Fibroblast of upper back skin (primary cell): ENCODE measurements around the gene ATP5F1D.

Source experiments
- DNase-seq: peaks from one replicate; pipeline ENCODE4 v3.0.0-alpha.2; 2013

Gene ATP5F1D

GRCh38 chr19:1259876-1260748 lies 18.6 kb downstream of the ATP5F1D start:
- no peak for DNase-seq

- peak; percentile 96 for DNase-seq
Observed at GRCh38 chr19:1260749-1261537, 19.4 kb downstream of the ATP5F1D start.

- DNase-seq, result no peak
Observed at GRCh38 chr19:1261538-1261797, 19.9 kb downstream of the ATP5F1D start.

GRCh38 chr19:1261798-1262622 lies 20.5 kb downstream of the ATP5F1D start:
- no peak for DNase-seq

GRCh38 chr19:1262623-1263123 lies 21.1 kb downstream of the ATP5F1D start:
- DNase-seq, result no peak

- DNase-seq, result no peak
Observed at GRCh38 chr19:1263188-1263587, 21.6 kb downstream of the ATP5F1D start.

GRCh38 chr19:1264801-1265614 lies 23.5 kb downstream of the ATP5F1D start:
- DNase-seq, result peak; percentile 88

GRCh38 chr19:1265615-1266128 lies 24.1 kb downstream of the ATP5F1D start:
- peak; percentile 81 for DNase-seq

- peak; percentile 82 for DNase-seq
Observed at GRCh38 chr19:1266129-1266915, 24.8 kb downstream of the ATP5F1D start.

- DNase-seq, result no peak
Observed at GRCh38 chr19:1266916-1267476, 25.4 kb downstream of the ATP5F1D start.

GRCh38 chr19:1267477-1268225 lies 26.1 kb downstream of the ATP5F1D start:
- no peak for DNase-seq

- DNase-seq, result no peak
Observed at GRCh38 chr19:1268226-1269064, 26.9 kb downstream of the ATP5F1D start.

- DNase-seq, result peak; percentile 99
Observed at GRCh38 chr19:1269065-1269477, 27.5 kb downstream of the ATP5F1D start, which contains the start of gene CIRBP. Gene CIRBP (plus strand): TSS chr19:1269332. CDS start chr19:1270934, 1,602 bp downstream.

- peak; percentile 83 for DNase-seq
Observed at GRCh38 chr19:1269478-1270212, 28.1 kb downstream of the ATP5F1D start.

- no peak for DNase-seq
Observed at GRCh38 chr19:1270213-1270853, 28.8 kb downstream of the ATP5F1D start.

- DNase-seq, result no peak
Observed at GRCh38 chr19:1270854-1271527, 29.4 kb downstream of the ATP5F1D start.
